ENCODE data around the gene DCLK1. TPM values are rescaled to one million over a fixed set of nuclear protein-coding genes. Genes with fewer than 3 reads are reported as not detected.

The DCLK1 gene
- total RNA-seq, 1 donor from 2014 or later = 2.9 TPM

- no peak overlapping the region for H3K4me3 ChIP-seq (ENCODE audit: low read depth, low read length)
- no peaks in the 10 kb centered on the region for H3K36me3 ChIP-seq (ENCODE audit: control insufficient read depth, insufficient read depth, low read length)
- DNase-seq (ENCODE audit: low read depth) = no peak
- no peaks in the 10 kb centered on the region for H3K27me3 ChIP-seq (ENCODE audit: control insufficient read depth, insufficient read depth, low read length)
- no peak for TF ChIP-seq CTCF (IDR thresholded peaks at IDR 0.05; ENCODE audit: insufficient read depth, low read length, poor library complexity, severe bottlenecking)
Observed at GRCh38 chr13:36115306-36115705, 15.9 kb downstream of the DCLK1 start.

- Histone ChIP-seq H3K36me3 (ENCODE audit: control insufficient read depth, insufficient read depth, low read length) (no peaks in the 10 kb centered on the region), H3K27me3 (ENCODE audit: control insufficient read depth, insufficient read depth, low read length) (no peaks in the 10 kb centered on the region), H3K4me3 (ENCODE audit: low read depth, low read length) (no peak overlapping the region)
- no peak for DNase-seq (ENCODE audit: low read depth)
- no peak for TF ChIP-seq CTCF (IDR thresholded peaks at IDR 0.05; ENCODE audit: insufficient read depth, low read length, poor library complexity, severe bottlenecking)
Observed at GRCh38 chr13:36114233-36114632, 16.9 kb downstream of the DCLK1 start.

- DNase-seq (ENCODE audit: low read depth) = no peak
- H3K4me3 ChIP-seq (ENCODE audit: low read depth, low read length) = no peak overlapping the region
- H3K36me3 ChIP-seq (ENCODE audit: control insufficient read depth, insufficient read depth, low read length) = no peaks in the 10 kb centered on the region
- TF ChIP-seq CTCF (IDR thresholded peaks at IDR 0.05; ENCODE audit: insufficient read depth, low read length, poor library complexity, severe bottlenecking) = no peak
- no peaks in the 10 kb centered on the region for H3K27me3 ChIP-seq (ENCODE audit: control insufficient read depth, insufficient read depth, low read length)
Observed at GRCh38 chr13:36108954-36109353, 22.2 kb downstream of the DCLK1 start.

GRCh38 chr13:36108342-36108741 is 22.8 kb downstream of the DCLK1 start:
- Histone ChIP-seq H3K27me3 (ENCODE audit: control insufficient read depth, insufficient read depth, low read length) (no peaks in the 10 kb centered on the region), H3K4me3 (ENCODE audit: low read depth, low read length) (no peak overlapping the region), H3K36me3 (ENCODE audit: control insufficient read depth, insufficient read depth, low read length) (no peaks in the 10 kb centered on the region)
- TF ChIP-seq CTCF (IDR thresholded peaks at IDR 0.05; ENCODE audit: insufficient read depth, low read length, poor library complexity, severe bottlenecking) = no peak
- DNase-seq (ENCODE audit: low read depth) = no peak

GRCh38 chr13:36107521-36107920 is 23.7 kb downstream of the DCLK1 start:
- no peak for DNase-seq (ENCODE audit: low read depth)
- Histone ChIP-seq H3K27me3 (ENCODE audit: control insufficient read depth, insufficient read depth, low read length) (no peaks in the 10 kb centered on the region), H3K36me3 (ENCODE audit: control insufficient read depth, insufficient read depth, low read length) (no peaks in the 10 kb centered on the region), H3K4me3 (ENCODE audit: low read depth, low read length) (no peak overlapping the region)
- no peak for TF ChIP-seq CTCF (IDR thresholded peaks at IDR 0.05; ENCODE audit: insufficient read depth, low read length, poor library complexity, severe bottlenecking)

- DNase-seq (ENCODE audit: low read depth) = no peak
- Histone ChIP-seq H3K36me3 (ENCODE audit: control insufficient read depth, insufficient read depth, low read length) (no peaks in the 10 kb centered on the region), H3K4me3 (ENCODE audit: low read depth, low read length) (no peak overlapping the region), H3K27me3 (ENCODE audit: control insufficient read depth, insufficient read depth, low read length) (no peaks in the 10 kb centered on the region)
- no peak for TF ChIP-seq CTCF (IDR thresholded peaks at IDR 0.05; ENCODE audit: insufficient read depth, low read length, poor library complexity, severe bottlenecking)
Observed at GRCh38 chr13:36105726-36106125, 25.5 kb downstream of the DCLK1 start.
